Measurements from ENCODE around the gene TEX53.
A peak's percentile ranks its signal among the peaks of the same experiment; 100 is the strongest.

Gene TEX53

DNA sequence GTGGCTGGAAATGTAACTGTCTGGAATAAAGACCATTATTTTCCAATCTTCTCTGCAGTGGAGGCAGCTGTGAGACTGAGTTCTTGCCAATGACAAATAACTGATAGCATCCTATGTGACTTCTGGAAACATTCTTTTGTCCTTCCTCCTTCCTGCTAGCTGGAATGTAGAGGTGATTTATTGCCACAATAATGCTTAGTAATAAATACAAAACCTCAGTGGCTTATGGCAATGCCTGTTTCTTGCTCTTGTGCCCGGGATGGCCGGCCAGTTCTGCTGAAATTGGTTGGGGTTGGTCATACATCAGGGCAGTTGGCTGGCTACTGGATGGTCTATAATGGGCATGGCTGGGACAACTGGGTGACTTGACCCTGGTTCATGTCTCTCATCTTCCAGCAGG lies 36.5 kb upstream of the TEX53 start:
- DNase-seq (ENCODE audit: low read depth), result no peak
- H3K4me3 ChIP-seq (replicated peaks; ENCODE audit: low read depth, low read length), result no peak overlapping the region
- TF ChIP-seq CTCF (IDR thresholded peaks at IDR 0.05; ENCODE audit: low read length, missing control alignments), result no peak

DNA sequence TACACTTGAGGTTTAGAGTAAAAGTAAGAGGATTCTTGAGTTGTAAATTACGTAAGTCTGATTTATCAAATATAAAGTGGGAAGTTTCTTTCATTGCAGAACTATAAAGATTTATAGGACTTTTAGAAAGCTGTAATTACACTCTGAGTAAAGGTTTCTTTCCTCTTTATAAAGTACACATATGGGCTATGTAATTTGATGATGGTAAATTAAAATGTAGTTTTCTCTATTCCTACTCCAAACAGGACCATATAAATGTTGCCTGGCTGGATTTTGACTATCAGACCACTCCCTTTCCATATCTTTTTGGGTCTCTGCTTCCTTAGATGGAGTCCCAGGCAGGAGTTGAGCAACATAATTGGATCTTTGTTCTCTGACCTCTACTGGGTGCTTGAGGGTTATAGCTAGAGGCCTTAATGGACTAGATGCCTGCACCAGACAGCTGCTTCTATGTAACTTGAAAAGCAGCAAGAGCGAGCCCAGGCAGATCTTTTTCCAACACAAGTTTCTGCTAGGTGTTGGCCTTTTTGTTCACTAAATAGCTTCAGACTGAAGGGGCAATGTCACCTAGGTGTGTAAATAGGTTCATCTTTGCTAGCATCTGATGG lies 35.7 kb upstream of the TEX53 start:
- no peak for DNase-seq (ENCODE audit: low read depth)
- no peak for TF ChIP-seq CTCF (IDR thresholded peaks at IDR 0.05; ENCODE audit: low read length, missing control alignments)
- no peak overlapping the region for H3K4me3 ChIP-seq (replicated peaks; ENCODE audit: low read depth, low read length)

GRCh38 chr9:114691956-114692295 lies 34.3 kb upstream of the TEX53 start:
- no peak for TF ChIP-seq CTCF (IDR thresholded peaks at IDR 0.05; ENCODE audit: low read length, missing control alignments)
- no peak for DNase-seq (ENCODE audit: low read depth)
- H3K4me3 ChIP-seq (replicated peaks; ENCODE audit: low read depth, low read length), result no peak overlapping the region

GRCh38 chr9:114691046-114691955 lies 33.7 kb upstream of the TEX53 start:
- DNase-seq (ENCODE audit: low read depth), result peak; percentile 71
- TF ChIP-seq CTCF (IDR thresholded peaks at IDR 0.05; ENCODE audit: low read length, missing control alignments), result no peak
- H3K4me3 ChIP-seq (replicated peaks; ENCODE audit: low read depth, low read length), result no peak overlapping the region

GRCh38 chr9:114690308-114690707 lies 32.7 kb upstream of the TEX53 start:
- no peak for TF ChIP-seq CTCF (IDR thresholded peaks at IDR 0.05; ENCODE audit: low read length, missing control alignments)
- no peak for DNase-seq (ENCODE audit: low read depth)
- H3K4me3 ChIP-seq (replicated peaks; ENCODE audit: low read depth, low read length), result no peak overlapping the region

DNA sequence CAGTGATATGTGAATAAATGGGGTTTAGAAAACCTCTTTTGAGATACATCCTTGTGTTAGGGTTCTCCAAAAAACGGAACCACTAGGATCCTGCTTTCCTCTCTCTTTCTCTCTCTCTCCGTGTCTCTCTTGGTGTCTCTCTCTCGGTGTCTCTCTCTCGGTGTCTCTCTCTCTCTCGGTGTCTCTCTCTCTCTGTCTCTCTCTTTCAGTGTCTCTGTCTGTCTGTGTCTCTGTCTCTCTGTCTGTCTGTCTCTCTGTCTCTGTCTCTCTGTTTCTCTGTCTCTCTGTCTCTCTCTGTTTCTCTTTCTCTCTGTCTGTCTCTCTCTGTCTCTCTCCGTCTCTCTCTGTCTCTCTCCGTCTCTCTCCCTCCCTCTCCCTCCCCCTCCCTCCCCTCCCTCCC lies 32.2 kb upstream of the TEX53 start:
- no peak overlapping the region for H3K4me3 ChIP-seq (replicated peaks; ENCODE audit: low read depth, low read length)

More for the DNA sequence above, 32.2 kb upstream of the TEX53 start:
- DNase-seq (ENCODE audit: low read depth), result no peak
- TF ChIP-seq CTCF (IDR thresholded peaks at IDR 0.05; ENCODE audit: low read length, missing control alignments), result no peak

All from fibroblast of pulmonary artery (primary cell).